GM13976 (cell line): ENCODE results near the gene ZFP64.

Source experiments
- DNase-seq: peaks from one replicate; pipeline ENCODE4 v3.0.0; 2012; ENCODE audit warnings: low spot score
- in situ Hi-C: fragments of 300-500 bp; cut with MboI; formaldehyde crosslinking; loops from one replicate; pipeline ENCODE4 v1.12.0; 2022; ENCODE audit warnings: low sequenced_read_pairs, mixed read lengths, inconsistent platforms; ENCODE audit not compliant: unreplicated experiment
- TF ChIP-seq, protein P1 (sequence below): IDR thresholded peaks from 2 replicates; pipeline ENCODE4 v1.5.1; 2012; ENCODE audit warnings: borderline replicate concordance, mild to moderate bottlenecking; ENCODE audit not compliant: insufficient read depth; ENCODE audit errors: extremely low read depth, missing control alignments, control extremely low read depth

Gene ZFP64

DNA sequence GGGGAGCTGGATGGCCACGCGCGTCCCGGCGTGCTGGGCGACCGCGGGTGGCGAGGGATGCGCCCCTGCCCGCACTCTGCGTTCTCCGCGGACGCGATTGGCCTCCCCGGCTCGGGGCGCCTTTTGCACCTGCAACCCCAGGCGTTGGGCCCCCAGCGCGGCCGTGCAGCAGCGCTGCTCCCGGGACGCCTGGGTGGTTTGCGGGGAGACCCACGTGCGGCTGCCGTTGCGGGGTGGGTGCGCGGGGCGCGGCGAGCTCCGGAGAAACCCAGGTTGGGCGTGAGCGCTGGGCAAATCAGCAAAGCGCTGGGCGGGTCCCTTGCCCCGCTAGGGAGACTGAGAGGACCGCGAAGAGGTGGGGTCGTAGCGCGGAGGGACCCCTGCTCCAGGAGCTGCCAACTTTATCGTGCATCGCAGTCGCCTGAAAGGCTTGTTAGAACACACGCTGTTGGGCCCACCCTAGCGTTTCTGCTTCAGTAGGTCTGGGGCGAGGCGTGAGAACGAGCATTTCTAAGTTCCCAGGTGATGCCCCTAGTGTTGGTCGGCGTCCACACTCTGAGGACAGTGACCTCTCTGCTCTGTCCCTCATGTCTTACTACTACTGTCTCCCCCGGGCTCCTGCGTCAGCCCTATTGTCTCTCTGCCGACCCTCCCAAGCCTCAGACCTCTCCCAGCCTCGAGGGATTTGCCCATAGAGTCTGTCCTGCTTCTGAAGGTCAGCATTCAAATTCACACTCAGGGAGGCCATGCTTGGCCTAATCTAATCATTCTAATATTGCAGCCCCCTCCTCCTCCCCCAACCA lies 538 bp upstream of the ZFP64 start:
- TF ChIP-seq, protein P1, sequence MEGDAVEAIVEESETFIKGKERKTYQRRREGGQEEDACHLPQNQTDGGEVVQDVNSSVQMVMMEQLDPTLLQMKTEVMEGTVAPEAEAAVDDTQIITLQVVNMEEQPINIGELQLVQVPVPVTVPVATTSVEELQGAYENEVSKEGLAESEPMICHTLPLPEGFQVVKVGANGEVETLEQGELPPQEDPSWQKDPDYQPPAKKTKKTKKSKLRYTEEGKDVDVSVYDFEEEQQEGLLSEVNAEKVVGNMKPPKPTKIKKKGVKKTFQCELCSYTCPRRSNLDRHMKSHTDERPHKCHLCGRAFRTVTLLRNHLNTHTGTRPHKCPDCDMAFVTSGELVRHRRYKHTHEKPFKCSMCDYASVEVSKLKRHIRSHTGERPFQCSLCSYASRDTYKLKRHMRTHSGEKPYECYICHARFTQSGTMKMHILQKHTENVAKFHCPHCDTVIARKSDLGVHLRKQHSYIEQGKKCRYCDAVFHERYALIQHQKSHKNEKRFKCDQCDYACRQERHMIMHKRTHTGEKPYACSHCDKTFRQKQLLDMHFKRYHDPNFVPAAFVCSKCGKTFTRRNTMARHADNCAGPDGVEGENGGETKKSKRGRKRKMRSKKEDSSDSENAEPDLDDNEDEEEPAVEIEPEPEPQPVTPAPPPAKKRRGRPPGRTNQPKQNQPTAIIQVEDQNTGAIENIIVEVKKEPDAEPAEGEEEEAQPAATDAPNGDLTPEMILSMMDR = peak; percentile 46
- in situ Hi-C loops = no loop called here

DNA sequence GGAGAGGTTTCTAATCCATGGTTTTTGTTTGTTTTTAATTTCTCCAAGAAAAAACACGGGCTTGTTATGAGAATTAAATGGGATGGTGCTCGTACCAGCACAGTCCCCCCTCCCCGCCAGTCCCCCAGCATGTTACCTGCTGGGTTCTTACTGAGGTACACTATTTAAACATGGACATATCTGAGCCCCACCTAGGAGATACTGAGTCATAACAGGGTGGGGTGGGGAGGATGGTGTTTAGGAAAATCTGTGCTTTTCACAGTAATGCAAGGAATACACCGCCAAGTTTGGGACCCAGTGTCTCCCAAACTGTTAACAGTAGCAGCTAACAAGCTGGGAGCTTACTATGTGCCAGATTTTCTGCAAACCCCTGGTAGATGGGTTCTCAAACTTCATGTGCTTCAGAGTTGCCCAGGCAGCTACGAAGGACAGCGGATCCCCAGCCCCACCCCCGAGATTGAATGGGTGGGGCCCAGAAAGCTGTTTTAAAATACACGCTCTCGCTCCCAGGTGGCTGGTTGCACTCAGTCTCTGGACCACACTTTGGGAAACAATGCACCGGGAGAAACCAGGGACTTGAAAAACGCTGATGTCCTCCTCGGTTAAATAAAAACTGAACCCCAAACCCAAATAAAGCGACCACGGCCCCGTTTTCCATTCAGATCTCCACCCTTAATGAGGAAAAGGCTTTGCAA lies 995 bp downstream of the ZFP64 start:
- DNase-seq = peak; percentile 71
- in situ Hi-C loops = no loop called here
- TF ChIP-seq, protein P1 = no peak

More for the DNA sequence above, 538 bp upstream of the ZFP64 start:
- peak; percentile 68 for DNase-seq

DNA sequence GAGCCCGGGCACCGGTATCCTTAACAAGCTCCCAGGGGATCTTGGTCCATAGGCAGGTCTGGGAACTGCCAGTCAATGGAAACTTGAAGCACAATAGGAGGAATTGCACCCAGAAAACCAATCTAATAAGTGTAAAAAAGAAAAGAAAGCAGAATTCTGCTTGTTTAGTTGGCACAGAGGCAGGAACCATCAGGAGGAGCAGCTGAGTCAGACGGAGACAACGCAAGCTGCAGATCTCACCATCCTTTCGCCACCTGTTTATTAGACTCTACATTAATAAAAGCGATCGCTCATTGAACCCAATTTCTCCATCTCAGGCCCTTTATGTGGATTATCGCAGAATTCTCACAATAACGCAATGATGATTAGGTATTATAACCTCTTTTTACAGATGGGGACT lies 9.8 kb downstream of the ZFP64 start:
- in situ Hi-C loops = no loop called here
- TF ChIP-seq, protein P1 = no peak
- DNase-seq = no peak

DNA sequence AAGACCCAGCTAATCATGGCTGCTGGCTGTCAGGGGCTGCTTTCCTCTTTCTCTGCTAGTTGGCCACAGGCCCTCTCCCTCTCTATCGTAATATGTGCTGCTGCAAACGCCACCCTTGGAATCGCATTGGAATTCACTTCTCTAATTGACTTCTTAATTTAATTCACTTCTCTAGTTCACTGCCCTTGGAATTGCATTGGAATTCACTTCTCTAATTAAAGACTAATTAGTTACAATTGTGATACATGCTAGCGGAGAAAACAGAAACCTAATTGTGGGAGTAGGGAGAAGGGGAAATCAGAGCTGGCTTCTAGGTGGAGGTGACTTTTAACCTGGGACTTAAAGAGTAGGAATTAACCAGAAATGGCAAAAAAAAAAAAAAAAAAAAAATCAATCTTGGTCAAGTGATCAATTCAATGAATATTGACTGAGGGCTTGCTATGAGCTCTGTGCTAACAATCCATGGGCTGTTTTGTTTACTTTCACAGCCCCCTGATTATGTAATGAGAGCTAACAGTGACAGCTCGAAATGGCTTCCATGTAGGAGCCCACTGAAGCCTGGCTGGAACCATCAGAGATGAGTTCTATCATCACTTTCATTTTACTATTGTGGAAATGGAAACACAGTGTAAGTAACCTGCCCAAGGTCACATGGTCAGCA lies 11.3 kb downstream of the ZFP64 start:
- DNase-seq = no peak
- TF ChIP-seq, protein P1 = no peak
- in situ Hi-C loops = no loop called here

DNA sequence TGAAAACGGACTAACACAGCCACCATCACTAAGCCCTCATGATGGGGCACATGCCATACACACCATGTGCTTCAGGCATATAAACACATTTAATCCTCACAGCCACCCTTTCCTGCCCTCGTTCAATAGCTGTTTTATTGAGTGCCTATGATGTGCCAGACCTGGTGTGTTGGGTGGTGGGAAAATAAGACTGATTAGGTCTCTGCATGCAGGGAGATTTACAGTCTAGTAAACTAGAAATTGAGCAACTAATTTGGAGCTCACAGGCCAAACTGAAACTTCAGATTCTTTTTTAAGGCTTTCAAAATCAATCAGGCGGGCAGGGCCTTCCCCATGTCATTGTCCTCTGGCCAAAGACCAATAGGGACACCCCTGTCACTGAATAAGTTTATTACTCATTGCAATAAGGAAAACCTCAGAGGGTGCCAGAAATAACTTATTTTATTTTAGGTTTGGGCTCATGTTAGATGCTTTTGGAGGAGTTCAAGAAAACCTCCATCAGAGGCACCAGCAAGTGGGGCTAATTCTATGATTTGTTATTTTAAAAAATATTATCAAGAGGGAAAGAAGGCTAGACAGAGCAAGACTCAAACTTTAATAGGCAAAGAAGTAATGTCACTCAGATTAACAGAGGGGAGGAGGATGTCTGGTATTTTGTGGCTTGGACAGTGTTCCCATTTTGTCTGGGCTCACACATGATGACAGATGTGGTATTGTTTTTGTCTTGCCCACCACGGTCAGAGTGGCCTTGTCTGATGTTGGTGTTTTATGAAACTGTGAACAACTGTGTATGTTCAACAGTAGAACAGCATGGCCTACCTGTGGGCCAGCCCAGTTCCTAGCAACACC lies 12.0 kb downstream of the ZFP64 start:
- in situ Hi-C loops = no loop called here
- DNase-seq = peak; percentile 83
- TF ChIP-seq, protein P1 = no peak

DNA sequence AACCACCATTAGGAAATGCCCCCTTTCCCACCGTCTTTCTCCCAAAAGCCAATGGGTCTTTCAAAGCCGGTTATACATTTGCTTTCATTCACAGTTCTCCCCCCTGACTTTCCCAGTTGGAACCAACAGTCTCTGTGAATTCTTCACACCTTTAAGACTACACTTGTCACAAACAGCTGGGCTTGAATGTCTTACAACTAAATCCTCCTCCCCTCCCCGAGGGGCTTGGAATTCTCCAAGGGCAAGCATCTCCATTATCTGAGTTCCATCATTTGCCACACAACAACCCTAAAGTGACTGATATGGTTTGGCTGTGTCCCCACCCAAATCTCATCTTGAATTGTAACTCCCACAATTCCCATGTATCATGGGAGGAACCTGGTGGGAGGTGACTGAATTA lies 12.9 kb downstream of the ZFP64 start:
- no peak for DNase-seq
- TF ChIP-seq, protein P1 = no peak
- in situ Hi-C loops = no loop called here
